Colonic mucosa (tissue), 4 donors: ENCODE measurements around the gene SMIM17. TPM values are rescaled to one million over a fixed set of nuclear protein-coding genes. Genes with fewer than 3 reads are reported as not detected.

ENCODE experiments used
- DNase-seq: peaks from one replicate; pipeline ENCODE4 v3.0.0-alpha.2; 2020
- H3K27ac ChIP-seq: fragments of 200-600 bp; one replicate; pipeline ENCODE4 v1.8.0; 2021
- H3K27me3 ChIP-seq: fragments of 200-600 bp; one replicate; pipeline ENCODE4 v1.8.0; 2021
- H3K36me3 ChIP-seq: fragments of 200-600 bp; one replicate; pipeline ENCODE4 v1.8.0; 2021
- H3K4me1 ChIP-seq: fragments of 200-600 bp; one replicate; pipeline ENCODE4 v1.8.0; 2021; ENCODE audit warnings: mild to moderate bottlenecking
- H3K4me3 ChIP-seq: fragments of 200-600 bp; one replicate; pipeline ENCODE4 v1.8.0; 2021
- H3K9ac ChIP-seq, 2 donors: one replicate each; pipeline ENCODE4 v1.7.0; 2013; ENCODE audit warnings: control low read depth in 2 of 2, low read depth in 2 of 2, low read length in 2 of 2
- H3K9me3 ChIP-seq: fragments of 200-600 bp; one replicate; pipeline ENCODE4 v1.8.0; 2021
- CTCF ChIP-seq: fragments of 200-600 bp; IDR thresholded peaks from one replicate; pipeline ENCODE4 v1.8.0; 2022; ENCODE audit warnings: antibody characterized with exemption, mild to moderate bottlenecking
- intact Hi-C: fragments of 100-400 bp; cut with DNase I; formaldehyde crosslinking; loops from one replicate; pipeline ENCODE4 v1.14.1; 2022
- total RNA-seq, 2 donors: library from RNA; stranded (reverse); fragmentation: NEBNext Ultra II Directional in 1 of 2; extraction: Animal tissue kit (Norgen Biotek cat#: 25700) in 1 of 2; gene quantifications; one replicate each; pipeline ENCODE4 v1.2.1, GENCODE V29; 2021
- donor health status: healthy.
- donor health status: DM: no; HTN: no; CAD: no.
- donor health status: DM: no; HTN: no; CAD: no.

Gene SMIM17
- total RNA-seq, 2 donors from 2014 or later, result not detected

GRCh38 chr19:56654151-56654550 lies 11.2 kb downstream of the SMIM17 start:
- H3K27ac ChIP-seq, result no peak overlapping the region
- H3K4me1 ChIP-seq, result no peaks in the 10 kb centered on the region
- TF ChIP-seq CTCF, result no peak
- no peaks in the 10 kb centered on the region for H3K27me3 ChIP-seq
- H3K36me3 ChIP-seq, result no peaks in the 10 kb centered on the region
- H3K9me3 ChIP-seq, result no peaks in the 10 kb centered on the region
- intact Hi-C loops, result no loop called here
- H3K9ac ChIP-seq, result no peak overlapping the region
- no peak overlapping the region for H3K4me3 ChIP-seq
- no peak for DNase-seq

GRCh38 chr19:56660381-56661107 lies 17.6 kb downstream of the SMIM17 start:
- TF ChIP-seq CTCF, result no peak
- no peaks in the 10 kb centered on the region for H3K4me1 ChIP-seq
- H3K9me3 ChIP-seq, result no peaks in the 10 kb centered on the region
- no peak overlapping the region for H3K27ac ChIP-seq
- intact Hi-C loops, result no loop called here
- no peak overlapping the region for H3K9ac ChIP-seq
- no peaks in the 10 kb centered on the region for H3K36me3 ChIP-seq
- no peak for DNase-seq
- no peak overlapping the region for H3K4me3 ChIP-seq
- H3K27me3 ChIP-seq, result no peaks in the 10 kb centered on the region

DNA sequence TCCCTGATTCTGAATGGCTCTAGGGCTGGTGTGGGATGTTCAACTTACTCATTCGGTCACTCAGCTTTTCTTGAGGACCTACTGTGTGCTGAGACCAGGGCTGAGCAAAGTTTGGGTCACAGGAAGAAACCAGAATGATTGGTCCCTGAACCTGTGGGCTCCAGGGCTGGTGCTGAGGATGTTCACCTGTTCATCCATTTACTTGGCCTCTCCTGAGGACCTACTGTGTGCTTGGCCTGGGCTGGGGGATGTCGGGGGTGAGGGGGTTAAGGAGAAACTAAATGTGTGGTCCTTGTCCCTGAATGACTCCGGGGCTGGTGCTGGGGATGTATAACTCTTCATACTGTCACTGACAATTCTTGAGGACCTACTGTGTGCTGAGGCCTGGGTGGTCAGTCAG lies 18.3 kb downstream of the SMIM17 start:
- Histone ChIP-seq H3K27me3 (no peaks in the 10 kb centered on the region), H3K27ac (no peak overlapping the region), H3K4me1 (no peaks in the 10 kb centered on the region), H3K4me3 (no peak overlapping the region), H3K36me3 (no peaks in the 10 kb centered on the region), H3K9ac (no peak overlapping the region), H3K9me3 (no peaks in the 10 kb centered on the region)
- DNase-seq, result no peak
- no peak for TF ChIP-seq CTCF
- intact Hi-C loops, result no loop called here

DNA sequence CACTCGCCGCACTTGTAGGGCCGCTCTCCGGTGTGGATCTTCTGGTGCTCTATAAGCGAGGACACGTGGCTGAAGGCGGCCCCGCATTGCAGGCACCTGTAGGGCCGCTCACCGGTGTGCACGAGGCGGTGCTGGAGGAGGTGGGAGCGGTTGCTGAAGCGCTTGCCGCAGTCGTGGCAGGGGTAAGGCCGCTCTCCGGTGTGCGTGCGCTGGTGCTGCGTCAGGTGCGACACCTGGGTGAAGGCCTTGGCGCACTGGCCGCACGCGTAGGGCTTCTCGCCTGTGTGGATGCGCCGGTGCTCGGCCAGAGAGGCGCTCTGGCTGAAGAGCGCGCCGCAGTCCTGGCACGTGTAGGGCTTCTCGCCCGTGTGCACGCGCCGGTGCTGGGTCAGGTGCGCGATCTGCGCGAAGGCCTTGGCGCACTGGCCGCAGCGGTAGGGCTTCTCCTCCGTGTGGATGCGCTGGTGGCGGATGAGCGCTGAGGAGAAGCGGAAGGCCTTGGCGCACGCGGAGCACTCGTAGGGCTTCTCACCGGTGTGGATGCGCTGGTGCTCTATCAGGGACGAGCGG lies 21.1 kb downstream of the SMIM17 start:
- H3K4me3 ChIP-seq, result no peak overlapping the region
- intact Hi-C loops, result no loop called here
- H3K27ac ChIP-seq, result no peak overlapping the region
- no peak for TF ChIP-seq CTCF
- H3K9ac ChIP-seq, result no peak overlapping the region
- H3K4me1 ChIP-seq, result no peaks in the 10 kb centered on the region
- no peaks in the 10 kb centered on the region for H3K9me3 ChIP-seq
- no peaks in the 10 kb centered on the region for H3K36me3 ChIP-seq
- no peaks in the 10 kb centered on the region for H3K27me3 ChIP-seq
- no peak for DNase-seq

GRCh38 chr19:56664511-56664910 lies 21.6 kb downstream of the SMIM17 start:
- TF ChIP-seq CTCF, result no peak
- no peak for DNase-seq
- no peaks in the 10 kb centered on the region for H3K36me3 ChIP-seq
- H3K4me3 ChIP-seq, result no peak overlapping the region
- no peak overlapping the region for H3K27ac ChIP-seq
- H3K27me3 ChIP-seq, result no peaks in the 10 kb centered on the region
- H3K9ac ChIP-seq, result no peak overlapping the region
- no peaks in the 10 kb centered on the region for H3K4me1 ChIP-seq
- H3K9me3 ChIP-seq, result no peaks in the 10 kb centered on the region
- intact Hi-C loops, result no loop called here
